SU-DHL-6 (cell line): ENCODE data around the gene C1QTNF8.

Experiments
- EZH2phosphoT487 ChIP-seq: fragments of 200-600 bp; sonication (generic), shearing (Covaris generic); conservative IDR thresholded peaks from 2 replicates; pipeline ENCODE4 v1.6.1; 2018; ENCODE audit warnings: mild to moderate bottlenecking, antibody characterized with exemption, low read length, moderate library complexity, mixed read lengths
- TF ChIP-seq, protein P1 (sequence below): fragments of 200-600 bp; sonication (generic); IDR thresholded peaks from one replicate; pipeline ENCODE4 v1.5.1; 2017; ENCODE audit warnings: antibody characterized with exemption, mild to moderate bottlenecking, low read length, moderate library complexity; ENCODE audit not compliant: insufficient read depth, poor library complexity, severe bottlenecking

DNA sequence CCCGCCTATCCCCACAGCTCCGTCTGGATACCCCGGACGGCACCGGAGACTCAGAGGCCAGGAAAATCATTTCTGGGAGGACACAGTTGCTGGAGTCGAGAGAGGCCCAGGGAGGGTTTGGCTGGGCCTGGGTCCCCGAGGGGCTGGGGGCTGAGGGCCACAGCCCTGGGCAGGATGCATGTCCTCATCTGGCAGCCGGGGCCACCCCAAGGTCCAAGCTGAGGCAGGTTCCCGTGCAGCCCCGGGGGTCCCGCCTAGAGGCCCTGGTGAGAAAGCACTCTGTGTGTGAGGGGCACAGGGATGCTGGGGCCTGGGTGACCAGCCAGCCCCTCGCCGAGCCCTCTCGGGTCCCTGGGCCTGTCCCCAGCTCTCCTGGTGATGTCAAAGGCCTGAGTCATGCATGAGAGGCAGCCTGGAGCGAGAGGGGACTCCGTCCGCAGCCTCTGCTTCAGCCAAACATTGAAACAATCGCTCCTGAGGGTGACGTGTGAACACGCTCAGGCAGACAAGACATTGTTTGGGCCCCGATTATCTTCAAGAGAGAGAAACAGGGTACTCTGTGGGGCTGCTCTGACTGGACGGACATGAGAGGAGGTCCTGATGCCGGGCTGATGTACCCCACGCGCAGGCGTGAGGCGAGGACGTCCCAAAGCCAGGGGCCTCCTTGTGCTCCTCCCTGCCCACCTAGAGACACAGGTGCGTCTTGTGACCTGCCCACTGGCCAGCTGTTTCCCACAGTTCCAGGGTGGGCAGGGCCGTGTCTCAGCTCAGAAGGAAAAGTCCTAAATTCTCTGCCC, 25.8 kb upstream of the C1QTNF8 start:
- TF ChIP-seq, protein P1, sequence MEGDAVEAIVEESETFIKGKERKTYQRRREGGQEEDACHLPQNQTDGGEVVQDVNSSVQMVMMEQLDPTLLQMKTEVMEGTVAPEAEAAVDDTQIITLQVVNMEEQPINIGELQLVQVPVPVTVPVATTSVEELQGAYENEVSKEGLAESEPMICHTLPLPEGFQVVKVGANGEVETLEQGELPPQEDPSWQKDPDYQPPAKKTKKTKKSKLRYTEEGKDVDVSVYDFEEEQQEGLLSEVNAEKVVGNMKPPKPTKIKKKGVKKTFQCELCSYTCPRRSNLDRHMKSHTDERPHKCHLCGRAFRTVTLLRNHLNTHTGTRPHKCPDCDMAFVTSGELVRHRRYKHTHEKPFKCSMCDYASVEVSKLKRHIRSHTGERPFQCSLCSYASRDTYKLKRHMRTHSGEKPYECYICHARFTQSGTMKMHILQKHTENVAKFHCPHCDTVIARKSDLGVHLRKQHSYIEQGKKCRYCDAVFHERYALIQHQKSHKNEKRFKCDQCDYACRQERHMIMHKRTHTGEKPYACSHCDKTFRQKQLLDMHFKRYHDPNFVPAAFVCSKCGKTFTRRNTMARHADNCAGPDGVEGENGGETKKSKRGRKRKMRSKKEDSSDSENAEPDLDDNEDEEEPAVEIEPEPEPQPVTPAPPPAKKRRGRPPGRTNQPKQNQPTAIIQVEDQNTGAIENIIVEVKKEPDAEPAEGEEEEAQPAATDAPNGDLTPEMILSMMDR, result no peak
- TF ChIP-seq EZH2phosphoT487, result no peak
